Panc1 (cell line): ENCODE results near the gene POU6F1. TPM values are rescaled to one million over a fixed set of nuclear protein-coding genes. Genes with fewer than 3 reads are reported as not detected.

ENCODE experiments used
- ATAC-seq: fragments of 200-7000 bp; cut with Tn5 transposase; 2 replicates; pipeline ENCODE4 v1.9.1; 2020; ENCODE audit warnings: mild to moderate bottlenecking, moderate library complexity
- BruUV-seq: library from RNA; stranded (reverse); fragments of 400-500 nt; replicated peaks from 2 replicates; lab custom pipeline; 2021; lab: Mats Ljungman, UMichigan
- CTCF ChIA-PET: fragments of 300-600 bp; sonication (Branson Sonifier 250); formaldehyde crosslinking; loops from one replicate; lab custom pipeline; 2022; ENCODE audit warnings: antibody characterized with exemption; lab: Charles Lee
- POLR2A ChIA-PET: fragments of 300-600 bp; sonication (Branson Sonifier 250); formaldehyde crosslinking; loops from one replicate; lab custom pipeline; 2022; ENCODE audit warnings: antibody characterized with exemption; lab: Charles Lee
- DNase-seq: peaks from one replicate; pipeline ENCODE4 v3.0.0-alpha.2; 2010; ENCODE audit warnings: low read depth, low spot score
- H3K27ac ChIP-seq: 2 replicates; pipeline ENCODE4 v1.5.1; 2011; ENCODE audit warnings: mild to moderate bottlenecking, low read length, inconsistent platforms
- H3K27me3 ChIP-seq: fragments of 200-500 bp; sonication (Bioruptor generic); 2 replicates; pipeline ENCODE4 v1.6.0; 2014; ENCODE audit warnings: low read length, inconsistent platforms; ENCODE audit not compliant: control insufficient read depth, insufficient read depth
- H3K36me3 ChIP-seq: fragments of 200-500 bp; sonication (Bioruptor generic); 2 replicates; pipeline ENCODE4 v1.5.1; 2014; ENCODE audit warnings: inconsistent platforms, mild to moderate bottlenecking, low read length, moderate library complexity; ENCODE audit not compliant: control insufficient read depth, insufficient read depth
- H3K4me1 ChIP-seq: 2 replicates; pipeline ENCODE4 v1.5.1; 2011; ENCODE audit warnings: inconsistent platforms, mild to moderate bottlenecking, low read length, moderate library complexity; ENCODE audit not compliant: control insufficient read depth, insufficient read depth
- H3K4me3 ChIP-seq, 2 experiments: 2 replicates each; pipeline ENCODE4 v1.5.1; 2011 to 2012; ENCODE audit warnings: low read depth in 2 of 2, low read length in 2 of 2, mild to moderate bottlenecking in 2 of 2, inconsistent platforms in 1 of 2, moderate library complexity in 1 of 2
- H3K9me3 ChIP-seq: fragments of 200-500 bp; sonication (Bioruptor generic); 2 replicates; pipeline ENCODE4 v1.5.1; 2014; ENCODE audit warnings: low read depth, mild to moderate bottlenecking, inconsistent platforms, low read length, moderate library complexity; ENCODE audit not compliant: control insufficient read depth, insufficient read depth
- POLR2AphosphoS5 ChIP-seq: IDR thresholded peaks from 2 replicates; pipeline ENCODE4 v1.6.1; 2012; ENCODE audit warnings: mild to moderate bottlenecking, low read depth, low read length, moderate library complexity
- REST ChIP-seq, 2 experiments: IDR thresholded peaks; 2 replicates each; pipeline ENCODE4 v1.6.1; 2011 to 2012; ENCODE audit warnings: low read depth in 2 of 2, control low read depth in 1 of 2, low read length in 1 of 2, mild to moderate bottlenecking in 1 of 2, moderate library complexity in 1 of 2; ENCODE audit not compliant: insufficient read depth in 1 of 2
- SIN3A ChIP-seq: IDR thresholded peaks from 2 replicates; pipeline ENCODE4 v1.6.1; 2012; ENCODE audit warnings: low read depth, mild to moderate bottlenecking, low read length, moderate library complexity, borderline replicate concordance; ENCODE audit not compliant: insufficient read depth
- TCF7L2 ChIP-seq: IDR thresholded peaks from 2 replicates; pipeline ENCODE4 v1.6.1; 2011; ENCODE audit warnings: mild to moderate bottlenecking, low read depth, low read length, inconsistent platforms
- in situ Hi-C: cut with HindIII; loops from 2 replicates; pipeline ENCODE4 v1.10.0; 2016; ENCODE audit warnings: low sequenced_read_pairs, low pct_unique_long_range_greater_than_20kb
- intact Hi-C: fragments of 100-400 bp; cut with micrococcal nuclease; formaldehyde crosslinking; loops from one replicate; pipeline ENCODE4 v1.10.0; 2022; ENCODE audit not compliant: unreplicated experiment
- total RNA-seq: library from RNA; stranded (reverse); gene quantifications from one replicate; pipeline ENCODE4 v1.2.1, GENCODE V29; 2021; ENCODE audit not compliant: unreplicated experiment
- TF ChIP-seq, protein P1 (sequence below): fragments of 450-650 bp; IDR thresholded peaks from 2 replicates; pipeline ENCODE4 v1.5.1; 2017; ENCODE audit warnings: mild to moderate bottlenecking

POU6F1 gene
- total RNA-seq, 1 experiment from 2014 or later = 3.1 TPM

DNA sequence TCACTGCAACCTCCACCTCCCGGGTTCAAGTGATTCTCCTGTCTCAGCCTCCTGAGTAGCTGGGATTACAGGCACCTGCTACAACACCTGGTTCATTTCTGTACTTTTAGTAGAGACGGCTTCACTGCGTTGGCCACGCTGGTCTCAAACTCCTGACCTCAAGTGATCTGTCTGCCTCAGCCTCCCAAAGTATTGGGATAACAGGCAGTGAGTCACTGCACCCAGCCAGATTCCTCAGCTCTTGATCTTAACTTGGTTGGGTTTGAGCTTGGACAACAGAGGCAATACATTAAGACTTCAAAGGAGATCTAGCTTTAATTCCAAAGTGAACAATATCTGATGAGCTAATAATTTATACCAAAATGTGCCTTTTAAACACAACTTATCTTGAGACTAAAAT is 26.4 kb upstream of the POU6F1 start:
- H3K27me3 ChIP-seq = no peaks in the 10 kb centered on the region
- H3K9me3 ChIP-seq = no peaks in the 10 kb centered on the region
- H3K27ac ChIP-seq = no peak overlapping the region
- no peak for TF ChIP-seq SIN3A
- TF ChIP-seq, protein P1, sequence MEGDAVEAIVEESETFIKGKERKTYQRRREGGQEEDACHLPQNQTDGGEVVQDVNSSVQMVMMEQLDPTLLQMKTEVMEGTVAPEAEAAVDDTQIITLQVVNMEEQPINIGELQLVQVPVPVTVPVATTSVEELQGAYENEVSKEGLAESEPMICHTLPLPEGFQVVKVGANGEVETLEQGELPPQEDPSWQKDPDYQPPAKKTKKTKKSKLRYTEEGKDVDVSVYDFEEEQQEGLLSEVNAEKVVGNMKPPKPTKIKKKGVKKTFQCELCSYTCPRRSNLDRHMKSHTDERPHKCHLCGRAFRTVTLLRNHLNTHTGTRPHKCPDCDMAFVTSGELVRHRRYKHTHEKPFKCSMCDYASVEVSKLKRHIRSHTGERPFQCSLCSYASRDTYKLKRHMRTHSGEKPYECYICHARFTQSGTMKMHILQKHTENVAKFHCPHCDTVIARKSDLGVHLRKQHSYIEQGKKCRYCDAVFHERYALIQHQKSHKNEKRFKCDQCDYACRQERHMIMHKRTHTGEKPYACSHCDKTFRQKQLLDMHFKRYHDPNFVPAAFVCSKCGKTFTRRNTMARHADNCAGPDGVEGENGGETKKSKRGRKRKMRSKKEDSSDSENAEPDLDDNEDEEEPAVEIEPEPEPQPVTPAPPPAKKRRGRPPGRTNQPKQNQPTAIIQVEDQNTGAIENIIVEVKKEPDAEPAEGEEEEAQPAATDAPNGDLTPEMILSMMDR = no peak
- TF ChIP-seq REST (IDR thresholded peaks at IDR 0.05; ENCODE audit: insufficient read depth in 1 of 2, low read depth in 2 of 2, low read length in 1 of 2) = no peak
- ATAC-seq (no peak), DNase-seq (no peak)
- H3K4me3 ChIP-seq = no peak overlapping the region
- intact Hi-C loops = no loop called here
- ChIA-PET CTCF (no interaction called here), POLR2A (interaction anchor here (0.8 kb wide), 1 partner anchor 167 kb away, joined by 11 read pairs; no protein-coding TSS in a partner anchor)
- in situ Hi-C loops = no loop called here
- peaks cover 9% of the 10 kb centered on the region for H3K4me1 ChIP-seq
- BruUV-seq = no TSS peak
- H3K36me3 ChIP-seq = peaks cover 30% of the 10 kb centered on the region

GRCh38 chr12:51242876-51243275 is 25.0 kb upstream of the POU6F1 start:
- ATAC-seq = no peak
- H3K36me3 ChIP-seq = peaks cover 30% of the 10 kb centered on the region
- no peak for TF ChIP-seq REST (IDR thresholded peaks at IDR 0.05; ENCODE audit: insufficient read depth in 1 of 2, low read depth in 2 of 2, low read length in 1 of 2)
- TF ChIP-seq TCF7L2 = no peak
- no peak for TF ChIP-seq SIN3A
- TF ChIP-seq POLR2AphosphoS5 = no peak
- TF ChIP-seq, protein P1 = no peak
- no peak overlapping the region for H3K4me3 ChIP-seq
- no peaks in the 10 kb centered on the region for H3K27me3 ChIP-seq
- H3K9me3 ChIP-seq = no peaks in the 10 kb centered on the region
- H3K4me1 ChIP-seq = peaks cover 12% of the 10 kb centered on the region
- in situ Hi-C loops = no loop called here
- DNase-seq = no peak
- POLR2A ChIA-PET = interaction anchor here (0.6 kb wide), 1 partner anchor 55 kb away, joined by 3 read pairs; no protein-coding TSS in a partner anchor
- BruUV-seq = TSS peak; percentile 64
- CTCF ChIA-PET = no interaction called here
- intact Hi-C loops = no loop called here
- no peak overlapping the region for H3K27ac ChIP-seq
